Natural killer cell (primary cell): ENCODE data around the gene ZYG11B. TPM values are rescaled to one million over a fixed set of nuclear protein-coding genes. Genes with fewer than 3 reads are reported as not detected.
"Not testable (repeated sequence)": the region's sequence is repeated elsewhere in the genome, so short reads cannot be mapped to it uniquely, and the experiment has no call there.

ENCODE experiments used
- ATAC-seq, 3 donors: fragments of 150-1000 bp in 2 of 3; fragments of 200-7000 bp in 1 of 3; cut with Tn5 transposase; 1 replicate in 1 of 3; 2 replicates in 2 of 3; pipeline ENCODE4 v1.10.0; 2021; ENCODE audit warnings: mild to moderate bottlenecking in 2 of 3, moderate library complexity in 2 of 3
- DNase-seq, 2 donors: peaks; one replicate each; pipeline versions ENCODE4 v3.0.0 to v3.0.0-alpha.2; 2013 to 2021; ENCODE audit warnings: mixed read lengths in 1 of 2
- H3K27ac ChIP-seq: one replicate; pipeline ENCODE4 v1.5.1; 2013; ENCODE audit warnings: mild to moderate bottlenecking, low read length
- H3K27me3 ChIP-seq: one replicate; pipeline ENCODE4 v1.6.1; 2013; ENCODE audit warnings: low read length; ENCODE audit not compliant: control insufficient read depth, insufficient read depth
- H3K36me3 ChIP-seq: one replicate; pipeline ENCODE4 v1.6.1; 2013; ENCODE audit warnings: low read length; ENCODE audit not compliant: control insufficient read depth, insufficient read depth
- H3K4me1 ChIP-seq: one replicate; pipeline ENCODE4 v1.6.1; 2013; ENCODE audit warnings: low read length; ENCODE audit not compliant: control insufficient read depth, insufficient read depth
- H3K4me3 ChIP-seq: one replicate; pipeline ENCODE4 v1.5.1; 2013; ENCODE audit warnings: low read length
- H3K9me3 ChIP-seq: one replicate; pipeline ENCODE4 v1.6.1; 2013; ENCODE audit warnings: low read length; ENCODE audit not compliant: control insufficient read depth, insufficient read depth
- H3K27ac Mint-ChIP-seq, 2 donors: one replicate each; pipeline ENCODE4 v1.8.0; 2022; ENCODE audit warnings: mild to moderate bottlenecking in 2 of 2, mixed read lengths in 2 of 2, moderate library complexity in 1 of 2
- H3K27me3 Mint-ChIP-seq, 2 donors: one replicate each; pipeline ENCODE4 v1.8.0; 2022; ENCODE audit warnings: low read depth in 2 of 2, mixed read lengths in 2 of 2
- H3K36me3 Mint-ChIP-seq: one replicate; pipeline ENCODE4 v1.8.0; 2022; ENCODE audit warnings: mixed read lengths
- H3K4me1 Mint-ChIP-seq, 2 donors: one replicate each; pipeline ENCODE4 v1.8.0; 2022; ENCODE audit warnings: mixed read lengths in 2 of 2
- H3K4me3 Mint-ChIP-seq: one replicate; pipeline ENCODE4 v1.8.0; 2022; ENCODE audit warnings: mild to moderate bottlenecking, moderate library complexity, mixed read lengths
- H3K9me3 Mint-ChIP-seq, 2 donors: one replicate each; pipeline ENCODE4 v1.8.0; 2022; ENCODE audit warnings: mixed read lengths in 2 of 2
- CTCF ChIP-seq: fragments of 200-600 bp; IDR thresholded peaks from one replicate; pipeline ENCODE4 v1.8.0; 2022; ENCODE audit warnings: antibody characterized with exemption
- WGBS: methylation state at CpG from one replicate; pipeline ENCODE4 v1.1.7; 2013; ENCODE audit warnings: missing lambda C conversion rate; ENCODE audit not compliant: insufficient coverage; 5-methylcytosine and 5-hydroxymethylcytosine counted together
- intact Hi-C: fragments of 100-400 bp; cut with micrococcal nuclease; formaldehyde crosslinking; loops from one replicate; pipeline ENCODE4 v1.14.2; 2022
- total RNA-seq, 4 donors: library from RNA; stranded (reverse); fragments of 120-200 nt in 1 of 4; gene quantifications; one replicate each; pipeline versions ENCODE4 v1.2.3 to v1.2.4, GENCODE V29; 2013 to 2022

The ZYG11B gene
- total RNA-seq, 3 donors from 2014 or later (not counting 1 experiment from before 2014, with no cell fraction given): 7.4 to 11.8 (median 10.7) TPM

GRCh38 chr1:52692697-52693096 is 33.6 kb upstream of the ZYG11B start:
- 95% methylated on average over 4 of the region's 4 CpGs for WGBS
- no peaks in the 10 kb centered on the region for H3K27me3 Mint-ChIP-seq
- H3K4me3 Mint-ChIP-seq: no peak overlapping the region
- Histone ChIP-seq H3K4me1 (peaks cover 7% of the 10 kb centered on the region), H3K4me3 (no peak overlapping the region), H3K36me3 (peaks cover 4% of the 10 kb centered on the region), H3K27me3 (no peaks in the 10 kb centered on the region), H3K9me3 (no peaks in the 10 kb centered on the region), H3K27ac (no peak overlapping the region)
- DNase-seq (no peak), ATAC-seq (no peak)
- no peaks in the 10 kb centered on the region for H3K9me3 Mint-ChIP-seq
- intact Hi-C loops: no loop called here
- no peak overlapping the region for H3K27ac Mint-ChIP-seq
- peaks cover 0 to 8% of the 10 kb centered on the region in 2 donors for H3K4me1 Mint-ChIP-seq
- TF ChIP-seq CTCF: no peak
- peaks cover 7% of the 10 kb centered on the region for H3K36me3 Mint-ChIP-seq

- H3K4me3 Mint-ChIP-seq, H3K9me3 Mint-ChIP-seq, H3K27me3 ChIP-seq, H3K36me3 ChIP-seq, H3K27ac ChIP-seq, H3K36me3 Mint-ChIP-seq, H3K27ac Mint-ChIP-seq, H3K4me3 ChIP-seq, H3K9me3 ChIP-seq, intact Hi-C loops, ATAC-seq, DNase-seq, H3K27me3 Mint-ChIP-seq, H3K4me1 ChIP-seq: not testable (repeated sequence)
- H3K4me1 Mint-ChIP-seq: peaks cover 1 to 14% of the 10 kb centered on the region in 2 donors
- 98% methylated on average over 6 of the region's 10 CpGs for WGBS
Observed at GRCh38 chr1:52693351-52693750, 32.9 kb upstream of the ZYG11B start.

GRCh38 chr1:52693843-52694242 is 32.4 kb upstream of the ZYG11B start:
- Histone ChIP-seq H3K9me3 (no peaks in the 10 kb centered on the region), H3K36me3 (peaks cover 4% of the 10 kb centered on the region), H3K4me1 (peaks cover 14% of the 10 kb centered on the region), H3K27me3 (no peaks in the 10 kb centered on the region), H3K27ac (no peak overlapping the region), H3K4me3 (no peak overlapping the region)
- WGBS: 100% methylated on average over 1 of the region's 1 CpG
- DNase-seq (no peak), ATAC-seq (no peak)
- Mint-ChIP-seq H3K9me3 (no peaks in the 10 kb centered on the region), H3K4me1 (peaks cover 6 to 18% of the 10 kb centered on the region in 2 donors), H3K4me3 (no peak overlapping the region), H3K27ac (no peak overlapping the region), H3K27me3 (no peaks in the 10 kb centered on the region), H3K36me3 (peaks cover 7% of the 10 kb centered on the region)
- intact Hi-C loops: no loop called here
- no peak for TF ChIP-seq CTCF

GRCh38 chr1:52695627-52696026 is 30.6 kb upstream of the ZYG11B start:
- no peak for ATAC-seq
- Mint-ChIP-seq H3K27ac (no peak overlapping the region), H3K36me3 (peaks cover 7% of the 10 kb centered on the region), H3K4me1 (peaks cover 6 to 18% of the 10 kb centered on the region in 2 donors), H3K4me3 (peak overlapping the region; percentile 37), H3K9me3 (no peaks in the 10 kb centered on the region), H3K27me3 (peaks cover 0 to 4% of the 10 kb centered on the region in 2 donors)
- no peak for TF ChIP-seq CTCF
- Histone ChIP-seq H3K9me3 (no peaks in the 10 kb centered on the region), H3K27me3 (no peaks in the 10 kb centered on the region), H3K4me1 (peaks cover 14% of the 10 kb centered on the region), H3K36me3 (peaks cover 4% of the 10 kb centered on the region), H3K27ac (no peak overlapping the region), H3K4me3 (no peak overlapping the region)
- no peak for DNase-seq
- intact Hi-C loops: no loop called here
- 97% methylated on average over 7 of the region's 7 CpGs for WGBS
